ENCODE results near the gene INSL3. TPM values are rescaled to one million over a fixed set of nuclear protein-coding genes. Genes with fewer than 3 reads are reported as not detected.
A peak's percentile ranks its signal among the peaks of the same experiment; 100 is the strongest.

INSL3 gene
- total RNA-seq, 1 experiment from 2014 or later: 0.57 TPM

GRCh38 chr19:17860331-17860992 lies 39.1 kb upstream of the INSL3 start:
- Histone ChIP-seq H3K36me3 (ENCODE audit: control insufficient read depth, insufficient read depth, low read length) (peaks cover 17% of the 10 kb centered on the region), H3K4me3 (ENCODE audit: low read depth in 2 of 2, low read length in 2 of 2) (peak overlapping the region; percentile 96 to 99), H3K9me3 (ENCODE audit: control insufficient read depth, insufficient read depth, low read depth, low read length) (no peaks in the 10 kb centered on the region), H3K27me3 (ENCODE audit: control insufficient read depth, insufficient read depth, low read length) (no peaks in the 10 kb centered on the region), H3K27ac (ENCODE audit: low read length) (peak overlapping the region; percentile 98), H3K4me1 (ENCODE audit: control insufficient read depth, insufficient read depth, low read length) (peaks cover 25% of the 10 kb centered on the region)
- BruUV-seq (replicated peaks): TSS peak; percentile 86
- no peak for ATAC-seq
- intact Hi-C loops (cut with micrococcal nuclease; ENCODE audit: unreplicated experiment): no loop called here
- 0 out of 2 replicates have a peak, but pooled peaks have one; percentile 49 for TF ChIP-seq SIN3A (IDR thresholded peaks at IDR 0.05; ENCODE audit: borderline replicate concordance, insufficient read depth, low read depth, low read length)
- TF ChIP-seq TCF7L2 (IDR thresholded peaks at IDR 0.05; ENCODE audit: low read depth, low read length): no peak
- TF ChIP-seq POLR2AphosphoS5 (IDR thresholded peaks at IDR 0.05; ENCODE audit: low read depth, low read length): no peak
- ChIA-PET CTCF (no interaction called here), POLR2A (interaction anchor here (0.6 kb wide), 1 partner anchor 134 kb away, joined by 5 read pairs; no protein-coding TSS in a partner anchor)
- DNase-seq (ENCODE audit: low read depth, low spot score): no peak
- in situ Hi-C loops (cut with HindIII; ENCODE audit: low pct_unique_long_range_greater_than_20kb, low sequenced_read_pairs): no loop called here

- H3K9me3 ChIP-seq (ENCODE audit: control insufficient read depth, insufficient read depth, low read depth, low read length): no peaks in the 10 kb centered on the region
- TF ChIP-seq POLR2AphosphoS5 (IDR thresholded peaks at IDR 0.05; ENCODE audit: low read depth, low read length) (peak; percentile 94), SIN3A (IDR thresholded peaks at IDR 0.05; ENCODE audit: borderline replicate concordance, insufficient read depth, low read depth, low read length) (no peak)
- TF ChIP-seq, protein P1, sequence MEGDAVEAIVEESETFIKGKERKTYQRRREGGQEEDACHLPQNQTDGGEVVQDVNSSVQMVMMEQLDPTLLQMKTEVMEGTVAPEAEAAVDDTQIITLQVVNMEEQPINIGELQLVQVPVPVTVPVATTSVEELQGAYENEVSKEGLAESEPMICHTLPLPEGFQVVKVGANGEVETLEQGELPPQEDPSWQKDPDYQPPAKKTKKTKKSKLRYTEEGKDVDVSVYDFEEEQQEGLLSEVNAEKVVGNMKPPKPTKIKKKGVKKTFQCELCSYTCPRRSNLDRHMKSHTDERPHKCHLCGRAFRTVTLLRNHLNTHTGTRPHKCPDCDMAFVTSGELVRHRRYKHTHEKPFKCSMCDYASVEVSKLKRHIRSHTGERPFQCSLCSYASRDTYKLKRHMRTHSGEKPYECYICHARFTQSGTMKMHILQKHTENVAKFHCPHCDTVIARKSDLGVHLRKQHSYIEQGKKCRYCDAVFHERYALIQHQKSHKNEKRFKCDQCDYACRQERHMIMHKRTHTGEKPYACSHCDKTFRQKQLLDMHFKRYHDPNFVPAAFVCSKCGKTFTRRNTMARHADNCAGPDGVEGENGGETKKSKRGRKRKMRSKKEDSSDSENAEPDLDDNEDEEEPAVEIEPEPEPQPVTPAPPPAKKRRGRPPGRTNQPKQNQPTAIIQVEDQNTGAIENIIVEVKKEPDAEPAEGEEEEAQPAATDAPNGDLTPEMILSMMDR (IDR thresholded peaks at IDR 0.05): peak; percentile 94
- TF ChIP-seq, protein P2, sequence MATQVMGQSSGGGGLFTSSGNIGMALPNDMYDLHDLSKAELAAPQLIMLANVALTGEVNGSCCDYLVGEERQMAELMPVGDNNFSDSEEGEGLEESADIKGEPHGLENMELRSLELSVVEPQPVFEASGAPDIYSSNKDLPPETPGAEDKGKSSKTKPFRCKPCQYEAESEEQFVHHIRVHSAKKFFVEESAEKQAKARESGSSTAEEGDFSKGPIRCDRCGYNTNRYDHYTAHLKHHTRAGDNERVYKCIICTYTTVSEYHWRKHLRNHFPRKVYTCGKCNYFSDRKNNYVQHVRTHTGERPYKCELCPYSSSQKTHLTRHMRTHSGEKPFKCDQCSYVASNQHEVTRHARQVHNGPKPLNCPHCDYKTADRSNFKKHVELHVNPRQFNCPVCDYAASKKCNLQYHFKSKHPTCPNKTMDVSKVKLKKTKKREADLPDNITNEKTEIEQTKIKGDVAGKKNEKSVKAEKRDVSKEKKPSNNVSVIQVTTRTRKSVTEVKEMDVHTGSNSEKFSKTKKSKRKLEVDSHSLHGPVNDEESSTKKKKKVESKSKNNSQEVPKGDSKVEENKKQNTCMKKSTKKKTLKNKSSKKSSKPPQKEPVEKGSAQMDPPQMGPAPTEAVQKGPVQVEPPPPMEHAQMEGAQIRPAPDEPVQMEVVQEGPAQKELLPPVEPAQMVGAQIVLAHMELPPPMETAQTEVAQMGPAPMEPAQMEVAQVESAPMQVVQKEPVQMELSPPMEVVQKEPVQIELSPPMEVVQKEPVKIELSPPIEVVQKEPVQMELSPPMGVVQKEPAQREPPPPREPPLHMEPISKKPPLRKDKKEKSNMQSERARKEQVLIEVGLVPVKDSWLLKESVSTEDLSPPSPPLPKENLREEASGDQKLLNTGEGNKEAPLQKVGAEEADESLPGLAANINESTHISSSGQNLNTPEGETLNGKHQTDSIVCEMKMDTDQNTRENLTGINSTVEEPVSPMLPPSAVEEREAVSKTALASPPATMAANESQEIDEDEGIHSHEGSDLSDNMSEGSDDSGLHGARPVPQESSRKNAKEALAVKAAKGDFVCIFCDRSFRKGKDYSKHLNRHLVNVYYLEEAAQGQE (IDR thresholded peaks at IDR 0.05; ENCODE audit: insufficient read depth in 1 of 2, low read depth in 2 of 2, low read length in 1 of 2): 0 out of 4 replicates have a peak, but pooled peaks of 1 of the 2 experiments have one; percentile 33
- peaks cover 17% of the 10 kb centered on the region for H3K36me3 ChIP-seq (ENCODE audit: control insufficient read depth, insufficient read depth, low read length)
- in situ Hi-C loops (cut with HindIII; ENCODE audit: low pct_unique_long_range_greater_than_20kb, low sequenced_read_pairs) (no loop called here), intact Hi-C loops (cut with micrococcal nuclease; ENCODE audit: unreplicated experiment) (loop anchor here (10.0 kb wide), 1 partner anchor 75 kb away; no protein-coding TSS in a partner anchor)
- ChIA-PET CTCF (interaction anchor here (0.6 to 1.2 kb wide), 8 partner anchors 12 to 389 kb away, joined by 3 to 13 read pairs (median 4); partner anchors contain the start of genes CCDC124 and SLC27A1), POLR2A (interaction anchor here (0.6 kb wide), 3 partner anchors 29 to 323 kb away, joined by 4 to 6 read pairs (median 5); no protein-coding TSS in a partner anchor)
- ATAC-seq (peak; percentile 93), DNase-seq (ENCODE audit: low read depth, low spot score) (peak; percentile 97)
- BruUV-seq (replicated peaks): no TSS peak
- peak within 1 kb of the TSS; percentile 96 to 99 for H3K4me3 ChIP-seq (ENCODE audit: low read depth in 2 of 2, low read length in 2 of 2)
- H3K4me1 ChIP-seq (ENCODE audit: control insufficient read depth, insufficient read depth, low read length): peaks cover 25% of the 10 kb centered on the region
- peak within 1 kb of the TSS; percentile 98 for H3K27ac ChIP-seq (ENCODE audit: low read length)
- no peaks in the 10 kb centered on the region for H3K27me3 ChIP-seq (ENCODE audit: control insufficient read depth, insufficient read depth, low read length)
Observed at GRCh38 chr19:17859533-17860330, 38.4 kb upstream of the INSL3 start, which contains the start of gene RPL18A. TSS of gene RPL18A (plus strand) at chr19:17859910. CDS start at chr19:17859957, 47 bp downstream.
